Activated CD8-positive, alpha-beta memory T cell treated with anti-CD3 and anti-CD28 coated beads for 48 hours (primary cell): Measurements from ENCODE around the gene TRIM59.
"Not testable (repeated sequence)": the region's sequence is repeated elsewhere in the genome, so short reads cannot be mapped to it uniquely, and the experiment has no call there.

ENCODE experiments used
- DNase-seq, 3 experiments: peaks; one replicate each; pipeline ENCODE4 v3.0.0-alpha.2; 2020; ENCODE audit warnings: low read depth in 2 of 3, low spot score in 2 of 3

Gene TRIM59

GRCh38 chr3:160458151-160458550, 8.6 kb upstream of the TRIM59 start:
- no peak for DNase-seq

GRCh38 chr3:160455846-160456245, 6.3 kb upstream of the TRIM59 start:
- DNase-seq, result no peak

- DNase-seq, result no peak
These were observed 5.4 kb upstream of the TRIM59 start for GRCh38 chr3:160454995-160455394.

GRCh38 chr3:160452251-160452650, 2.7 kb upstream of the TRIM59 start:
- DNase-seq, result not testable (repeated sequence)

GRCh38 chr3:160451602-160452001, 2.0 kb upstream of the TRIM59 start:
- no peak for DNase-seq

- DNase-seq, result no peak
These were observed 1.3 kb upstream of the TRIM59 start for GRCh38 chr3:160450846-160451245.

- no peak for DNase-seq
These were observed 546 bp downstream of the TRIM59 start for GRCh38 chr3:160448845-160449635.

- no peak for DNase-seq
These were observed 2.0 kb downstream of the TRIM59 start for GRCh38 chr3:160447544-160447943.

GRCh38 chr3:160446522-160447056, 3.0 kb downstream of the TRIM59 start:
- DNase-seq, result no peak

- no peak for DNase-seq
These were observed 3.7 kb downstream of the TRIM59 start for GRCh38 chr3:160445854-160446253.

GRCh38 chr3:160444411-160444810, 5.2 kb downstream of the TRIM59 start:
- no peak for DNase-seq

- DNase-seq, result no peak
These were observed 8.9 kb downstream of the TRIM59 start for GRCh38 chr3:160440687-160441086.

GRCh38 chr3:160437083-160437455, 12.5 kb downstream of the TRIM59 start:
- DNase-seq, result no peak

- DNase-seq, result no peak
These were observed 13.8 kb downstream of the TRIM59 start for GRCh38 chr3:160435747-160436146.

- DNase-seq, result no peak
These were observed 14.5 kb downstream of the TRIM59 start for GRCh38 chr3:160435095-160435494.

GRCh38 chr3:160434071-160434470, 15.5 kb downstream of the TRIM59 start:
- no peak for DNase-seq

GRCh38 chr3:160427832-160428424, 21.7 kb downstream of the TRIM59 start:
- no peak for DNase-seq

GRCh38 chr3:160417311-160417710, 32.3 kb downstream of the TRIM59 start:
- no peak for DNase-seq

GRCh38 chr3:160413613-160414248, 35.9 kb downstream of the TRIM59 start:
- no peak for DNase-seq

GRCh38 chr3:160412477-160412876, 37.1 kb downstream of the TRIM59 start:
- no peak for DNase-seq

GRCh38 chr3:160409812-160410610, 39.6 kb downstream of the TRIM59 start:
- DNase-seq, result no peak
